ENCODE data around the gene FTMT.

- no peak for TF ChIP-seq CTCF (IDR thresholded peaks at IDR 0.05)
- no peak for TF ChIP-seq POLR2A (IDR thresholded peaks at IDR 0.05)
Measured at GRCh38 chr5:121850272-121850671, 1.4 kb upstream of the FTMT start.

All from stomach (tissue), 4 donors.